ENCODE data around the gene APOBEC3G. TPM values are rescaled to one million over a fixed set of nuclear protein-coding genes. Genes with fewer than 3 reads are reported as not detected.

Gene APOBEC3G
- total and polyA plus RNA-seq, 2 of the 4 experiments (the other 2 are of a cell fraction), result 5.3 to 7.0 TPM

DNA sequence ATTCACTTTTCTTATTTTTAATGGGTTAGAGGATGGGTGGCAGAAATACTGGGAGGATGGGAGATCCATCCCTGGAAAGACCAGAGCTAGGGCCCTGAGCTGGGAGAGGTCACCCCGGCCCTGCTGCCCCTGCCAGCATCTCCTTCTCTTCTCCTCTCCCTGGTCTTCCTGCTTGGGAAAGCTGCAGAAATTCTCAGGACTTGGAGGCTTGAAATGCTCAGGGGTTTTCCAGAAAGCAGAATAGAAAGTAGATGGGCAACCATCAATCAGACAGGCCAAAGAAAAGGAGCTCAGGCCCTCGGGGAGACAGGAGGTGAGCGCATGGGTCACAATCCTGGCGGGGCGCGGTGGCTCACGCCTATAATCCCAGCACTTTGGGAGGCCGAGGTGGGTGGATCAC is 21.5 kb downstream of the APOBEC3G start:
- Histone ChIP-seq H4K5ac (ENCODE audit: low read depth, low read length) (no peak overlapping the region), H4K8ac (ENCODE audit: low read depth in 2 of 2, low read length in 2 of 2) (no peak overlapping the region), H3K9me3 (ENCODE audit: control insufficient read depth, insufficient read depth, low read length) (no peaks in the 10 kb centered on the region), H4K91ac (ENCODE audit: insufficient read depth, low read depth, low read length) (no peak overlapping the region), H3K4me3 (ENCODE audit: insufficient read depth, low read depth, low read length) (no peak overlapping the region), H3K9me1 (ENCODE audit: insufficient read depth, low read length) (no peaks in the 10 kb centered on the region), H3K27me3 (ENCODE audit: control insufficient read depth, insufficient read depth, low read length) (peaks cover 28% of the 10 kb centered on the region), H3K79me1 (ENCODE audit: low read depth in 1 of 2, low read length in 2 of 2) (no peaks in the 10 kb centered on the region), H2BK120ac (ENCODE audit: low read depth, low read length) (no peak overlapping the region), H2BK5ac (ENCODE audit: low read depth, low read length, poor library complexity, severe bottlenecking) (no peak overlapping the region), H2BK20ac (ENCODE audit: low read depth, low read length) (no peak overlapping the region), H3K9ac (ENCODE audit: low read depth, low read length) (no peak overlapping the region), H2AK9ac (replicated peaks; ENCODE audit: low read depth, low read length, poor library complexity) (no peak overlapping the region), H3K14ac (replicated peaks; ENCODE audit: low read depth, low read length) (no peak overlapping the region), H3K36me3 (ENCODE audit: control insufficient read depth, insufficient read depth, low read length) (no peaks in the 10 kb centered on the region), H3K4me2 (ENCODE audit: low read depth, low read length) (no peak overlapping the region), H4K20me1 (ENCODE audit: insufficient read depth, low read length) (no peaks in the 10 kb centered on the region), H3K27ac (ENCODE audit: insufficient read depth, low read length) (no peak overlapping the region), H2BK15ac (ENCODE audit: low read depth, low read length) (no peak overlapping the region), H2AK5ac (ENCODE audit: low read depth, low read length) (no peak overlapping the region), H3K18ac (ENCODE audit: low read depth, low read length) (no peak overlapping the region), H3K4me1 (ENCODE audit: control insufficient read depth, insufficient read depth, low read length) (peaks cover 4% of the 10 kb centered on the region), H3K56ac (ENCODE audit: extremely low read depth, insufficient read depth, low read length) (no peak overlapping the region), H3K4ac (ENCODE audit: low read depth, low read length) (no peak overlapping the region), H3K23ac (ENCODE audit: low read depth, low read length) (no peak overlapping the region), H2AFZ (replicated peaks; ENCODE audit: low read length, poor library complexity) (no peak overlapping the region)
- CTCF ChIA-PET, result no interaction called here
- 91% methylated on average over 4 of the region's 8 CpGs; no CpG with 5 or more reads in 1 of the 2 experiments for WGBS, 2 experiments (ENCODE audit: extremely low coverage in 2 of 2, insufficient read length in 1 of 2)
- DNase-seq, result no peak
- POLR2A ChIA-PET (ENCODE audit: unreplicated experiment), result no interaction called here
- in situ Hi-C loops (cut with MboI; ENCODE audit: low sequenced_read_pairs) (no loop called here), dilution Hi-C loops (cut with HindIII; ENCODE audit: low sequenced_read_pairs, unreplicated experiment) (no loop called here), intact Hi-C loops (cut with micrococcal nuclease) (no loop called here)
- TF ChIP-seq, protein P1, sequence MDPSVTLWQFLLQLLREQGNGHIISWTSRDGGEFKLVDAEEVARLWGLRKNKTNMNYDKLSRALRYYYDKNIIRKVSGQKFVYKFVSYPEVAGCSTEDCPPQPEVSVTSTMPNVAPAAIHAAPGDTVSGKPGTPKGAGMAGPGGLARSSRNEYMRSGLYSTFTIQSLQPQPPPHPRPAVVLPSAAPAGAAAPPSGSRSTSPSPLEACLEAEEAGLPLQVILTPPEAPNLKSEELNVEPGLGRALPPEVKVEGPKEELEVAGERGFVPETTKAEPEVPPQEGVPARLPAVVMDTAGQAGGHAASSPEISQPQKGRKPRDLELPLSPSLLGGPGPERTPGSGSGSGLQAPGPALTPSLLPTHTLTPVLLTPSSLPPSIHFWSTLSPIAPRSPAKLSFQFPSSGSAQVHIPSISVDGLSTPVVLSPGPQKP (IDR thresholded peaks at IDR 0.05; ENCODE audit: borderline replicate concordance, low read depth, low read length), result no peak
- no peak for TF ChIP-seq RAD21 (IDR thresholded peaks at IDR 0.05; ENCODE audit: low read length)
- no peak for TF ChIP-seq POLR2A (IDR thresholded peaks at IDR 0.05; ENCODE audit: low read depth, low read length)
- no peak for TF ChIP-seq RFX5 (IDR thresholded peaks at IDR 0.05; ENCODE audit: low read depth, low read length)
- TF ChIP-seq, protein P2, sequence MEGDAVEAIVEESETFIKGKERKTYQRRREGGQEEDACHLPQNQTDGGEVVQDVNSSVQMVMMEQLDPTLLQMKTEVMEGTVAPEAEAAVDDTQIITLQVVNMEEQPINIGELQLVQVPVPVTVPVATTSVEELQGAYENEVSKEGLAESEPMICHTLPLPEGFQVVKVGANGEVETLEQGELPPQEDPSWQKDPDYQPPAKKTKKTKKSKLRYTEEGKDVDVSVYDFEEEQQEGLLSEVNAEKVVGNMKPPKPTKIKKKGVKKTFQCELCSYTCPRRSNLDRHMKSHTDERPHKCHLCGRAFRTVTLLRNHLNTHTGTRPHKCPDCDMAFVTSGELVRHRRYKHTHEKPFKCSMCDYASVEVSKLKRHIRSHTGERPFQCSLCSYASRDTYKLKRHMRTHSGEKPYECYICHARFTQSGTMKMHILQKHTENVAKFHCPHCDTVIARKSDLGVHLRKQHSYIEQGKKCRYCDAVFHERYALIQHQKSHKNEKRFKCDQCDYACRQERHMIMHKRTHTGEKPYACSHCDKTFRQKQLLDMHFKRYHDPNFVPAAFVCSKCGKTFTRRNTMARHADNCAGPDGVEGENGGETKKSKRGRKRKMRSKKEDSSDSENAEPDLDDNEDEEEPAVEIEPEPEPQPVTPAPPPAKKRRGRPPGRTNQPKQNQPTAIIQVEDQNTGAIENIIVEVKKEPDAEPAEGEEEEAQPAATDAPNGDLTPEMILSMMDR (conservative IDR thresholded peaks at IDR 0.05; ENCODE audit: low read depth, low read length), result no peak
- no peak for TF ChIP-seq FOS (IDR thresholded peaks at IDR 0.05; ENCODE audit: low read depth, low read length)
- no peak for TF ChIP-seq MXI1 (IDR thresholded peaks at IDR 0.05; ENCODE audit: borderline replicate concordance, low read depth, low read length)
- no peak for TF ChIP-seq MAZ (IDR thresholded peaks at IDR 0.05; ENCODE audit: borderline replicate concordance, low read depth, low read length)
- TF ChIP-seq, protein P3, sequence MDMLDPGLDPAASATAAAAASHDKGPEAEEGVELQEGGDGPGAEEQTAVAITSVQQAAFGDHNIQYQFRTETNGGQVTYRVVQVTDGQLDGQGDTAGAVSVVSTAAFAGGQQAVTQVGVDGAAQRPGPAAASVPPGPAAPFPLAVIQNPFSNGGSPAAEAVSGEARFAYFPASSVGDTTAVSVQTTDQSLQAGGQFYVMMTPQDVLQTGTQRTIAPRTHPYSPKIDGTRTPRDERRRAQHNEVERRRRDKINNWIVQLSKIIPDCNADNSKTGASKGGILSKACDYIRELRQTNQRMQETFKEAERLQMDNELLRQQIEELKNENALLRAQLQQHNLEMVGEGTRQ (IDR thresholded peaks at IDR 0.05; ENCODE audit: low read depth, low read length), result no peak
- no peak for TF ChIP-seq MAFK (IDR thresholded peaks at IDR 0.05; ENCODE audit: low read depth, low read length)
- no peak for TF ChIP-seq BHLHE40 (IDR thresholded peaks at IDR 0.05; ENCODE audit: low read depth, low read length)
- no peak for TF ChIP-seq SMC3 (IDR thresholded peaks at IDR 0.05; ENCODE audit: low read depth, low read length)
- no peak for TF ChIP-seq CEBPB (IDR thresholded peaks at IDR 0.05; ENCODE audit: low read depth, low read length)
- TF ChIP-seq RCOR1 (IDR thresholded peaks at IDR 0.05; ENCODE audit: insufficient replicate concordance, low read length), result no peak
- no TSS peak for BruUV-seq (replicated peaks)
- no peak for ATAC-seq (ENCODE audit: low read depth)
